Glomerular visceral epithelial cell (primary cell): ENCODE measurements around the gene COPE.

ENCODE experiments used
- DNase-seq: peaks from one replicate; pipeline ENCODE4 v3.0.0-alpha.2; 2016; ENCODE audit errors: extremely low spot score

Gene COPE

GRCh38 chr19:18867751-18868150 is 51.4 kb downstream of the COPE start:
- DNase-seq = no peak

- DNase-seq = no peak
Observed at GRCh38 chr19:18867199-18867598, 52.0 kb downstream of the COPE start.

- DNase-seq = no peak
Observed at GRCh38 chr19:18866800-18867123, 52.4 kb downstream of the COPE start.

- peak; percentile 66 for DNase-seq
Observed at GRCh38 chr19:18865973-18866799, 53.0 kb downstream of the COPE start.

GRCh38 chr19:18865106-18865972 is 53.8 kb downstream of the COPE start:
- no peak for DNase-seq

GRCh38 chr19:18863843-18864362 is 55.3 kb downstream of the COPE start:
- DNase-seq = no peak

- DNase-seq = no peak
Observed at GRCh38 chr19:18862976-18863842, 56.0 kb downstream of the COPE start.

- no peak for DNase-seq
Observed at GRCh38 chr19:18861917-18862316, 57.3 kb downstream of the COPE start.

- DNase-seq = no peak
Observed at GRCh38 chr19:18861235-18861634, 58.0 kb downstream of the COPE start.

- DNase-seq = no peak
Observed at GRCh38 chr19:18860725-18861124, 58.5 kb downstream of the COPE start.

- no peak for DNase-seq
Observed at GRCh38 chr19:18860302-18860700, 58.9 kb downstream of the COPE start.

- no peak for DNase-seq
Observed at GRCh38 chr19:18859676-18860301, 59.4 kb downstream of the COPE start.

GRCh38 chr19:18858906-18859646 is 60.1 kb downstream of the COPE start:
- no peak for DNase-seq

- DNase-seq = no peak
Observed at GRCh38 chr19:18857223-18857622, 62.0 kb downstream of the COPE start.

GRCh38 chr19:18856385-18857126 is 62.6 kb downstream of the COPE start:
- peak; percentile 22 for DNase-seq

GRCh38 chr19:18855647-18856384 is 63.4 kb downstream of the COPE start:
- DNase-seq = no peak

GRCh38 chr19:18854982-18855381 is 64.2 kb downstream of the COPE start:
- DNase-seq = no peak

- DNase-seq = no peak
Observed at GRCh38 chr19:18853755-18854427, 65.3 kb downstream of the COPE start.

GRCh38 chr19:18852648-18853047 is 66.5 kb downstream of the COPE start:
- no peak for DNase-seq
